K562 (cell line): ENCODE data around the gene EMC10. TPM values are rescaled to one million over a fixed set of nuclear protein-coding genes. Genes with fewer than 3 reads are reported as not detected.

Experiments
- CBX3 ChIP-seq, 2 experiments: IDR thresholded peaks; 1 replicate in 1 of 2; 2 replicates in 1 of 2; pipeline ENCODE4 v1.6.1; 2012; ENCODE audit warnings: inconsistent platforms in 2 of 2, low read length in 2 of 2, borderline replicate concordance in 1 of 2, control low read depth in 1 of 2
- ESRRA ChIP-seq: fragments of 450-650 bp; IDR thresholded peaks from 2 replicates; pipeline ENCODE4 v1.6.1; 2014; ENCODE audit warnings: low read depth, mild to moderate bottlenecking, moderate library complexity, borderline replicate concordance
- ID3 ChIP-seq, 2 experiments: fragments of 250-450 bp in 1 of 2; fragments of 450-650 bp in 1 of 2; sonication (Bioruptor Pico) in 1 of 2; IDR thresholded peaks; 2 replicates each; pipeline versions ENCODE4 v1.6.1 to v1.8.0; 2016 to 2021; ENCODE audit warnings: mild to moderate bottlenecking in 2 of 2, moderate library complexity in 2 of 2, missing compliant biosample characterization in 1 of 2, missing genetic modification characterization in 1 of 2
- MAX ChIP-seq: sonication (generic); formaldehyde crosslinking; IDR thresholded peaks from 2 replicates; pipeline ENCODE4 v1.9.0; 2022; ENCODE audit warnings: mild to moderate bottlenecking, missing genetic modification reagents
- MGA ChIP-seq: fragments of 450-650 bp; IDR thresholded peaks from 2 replicates; pipeline ENCODE4 v1.6.1; 2016; ENCODE audit warnings: mild to moderate bottlenecking, moderate library complexity
- NFE2L1 ChIP-seq: fragments of 450-650 bp; IDR thresholded peaks from 2 replicates; pipeline ENCODE4 v1.6.1; 2016; ENCODE audit warnings: missing genetic modification characterization, low read depth, mild to moderate bottlenecking, missing compliant biosample characterization, moderate library complexity, borderline replicate concordance
- SMC3 ChIP-seq: conservative IDR thresholded peaks from 2 replicates; pipeline ENCODE4 v1.6.1; 2011; ENCODE audit warnings: low read depth, low read length, improper control_type of control experiment; ENCODE audit not compliant: insufficient read depth
- ZNF124 ChIP-seq: sonication (generic); formaldehyde crosslinking; IDR thresholded peaks from 2 replicates; pipeline ENCODE4 v1.8.1; 2022; ENCODE audit warnings: missing genetic modification reagents
- ZNF639 ChIP-seq, 2 experiments: fragments of 200-800 bp in 1 of 2; sonication (Bioruptor generic) in 1 of 2; sonication (generic) in 1 of 2; formaldehyde crosslinking in 1 of 2; IDR thresholded peaks in 1 of 2; conservative IDR thresholded peaks in 1 of 2; 2 replicates each; pipeline versions ENCODE4 v1.5.0 to v1.6.1; 2016 to 2020; ENCODE audit warnings: missing compliant biosample characterization in 1 of 2, missing genetic modification characterization in 1 of 2, missing genetic modification reagents in 1 of 2
- polyA plus RNA-seq, 8 experiments: library from polyadenylated mRNA; depleted of rRNA in 4 of 8; stranded (reverse) in 5 of 8; unstranded in 3 of 8; fragments of >200 nt; fragmentation: Nextera tagmentation in 2 of 8; fragmentation: Illumina TruSeq in 1 of 8; extraction: Ambion mirVana in 2 of 8; extraction: Trizol in 1 of 8; gene quantifications; 2 replicates each; pipeline versions ENCODE4 v1.2.1 to v1.2.3, GENCODE V29; 2011 to 2014; ENCODE audit warnings: inconsistent platforms in 1 of 8, missing spikeins in 1 of 8
- total RNA-seq, 7 experiments: library from RNA; depleted of rRNA in 6 of 7; stranded (reverse); fragments of >200 nt in 6 of 7; fragmentation: Illumina TruSeq in 2 of 7; extraction: Trizol in 2 of 7; gene quantifications; 2 replicates each; pipeline versions ENCODE4 v1.2.1 to v1.2.3, GENCODE V29; 2011 to 2021; ENCODE audit warnings: low replicate concordance in 1 of 7

Gene EMC10
- total and polyA plus RNA-seq, 9 of the 15 experiments (the other 6 are each of a cell fraction or from before 2014, with no cell fraction given) = 1.4 to 46.0 (median 13.1) TPM

GRCh38 chr19:50478901-50479715 is 2.8 kb downstream of the EMC10 start (continued):
- peak in 1 of 2 experiments; percentile 64; a peak in 1 of 3 replicates for TF ChIP-seq CBX3 (IDR thresholded peaks at IDR 0.05; ENCODE audit: borderline replicate concordance in 1 of 2, low read length in 2 of 2)
- TF ChIP-seq MAX (CRISPR knock-in tag) = 0 out of 2 replicates have a peak, but pooled peaks have one; percentile 10
- no peak for TF ChIP-seq NFE2L1
- no peak for TF ChIP-seq ZNF639 (CRISPR knock-in tag; conservative IDR thresholded peaks at IDR 0.05 in 1 of 2, IDR thresholded peaks at IDR 0.05 in 1 of 2)
- TF ChIP-seq SMC3 = peak; percentile 92
- TF ChIP-seq ZNF124 (CRISPR knock-in tag) = no peak
- no peak for TF ChIP-seq ID3 (CRISPR knock-in tag; IDR thresholded peaks at IDR 0.05)
- no peak for TF ChIP-seq ID3 (tag; IDR thresholded peaks at IDR 0.05)
- TF ChIP-seq MGA = no peak
- no peak for TF ChIP-seq ESRRA
